HG03135 (cell line): ENCODE data around the gene OCSTAMP.

Experiments
- ATAC-seq: cut with Tn5 transposase; IDR thresholded peaks from one replicate; pipeline ENCODE4 v1.9.1; 2021; ENCODE audit warnings: mild to moderate bottlenecking, moderate library complexity; ENCODE audit not compliant: unreplicated experiment

Gene OCSTAMP

GRCh38 chr20:46520976-46521579 is 29.4 kb downstream of the OCSTAMP start:
- ATAC-seq = no peak

- ATAC-seq = no peak
These were observed 29.9 kb downstream of the OCSTAMP start for GRCh38 chr20:46520540-46520939.

- ATAC-seq = no peak
These were observed 30.9 kb downstream of the OCSTAMP start for GRCh38 chr20:46519471-46520068.

GRCh38 chr20:46512943-46513844 is 37.3 kb downstream of the OCSTAMP start, which contains the start of gene ZNF334:
Gene ZNF334, minus strand, starts transcription at chr20:46513559. Its CDS starts 1,457 bp downstream, at chr20:46512102.
- no peak for ATAC-seq

- ATAC-seq = no peak
These were observed 40.9 kb downstream of the OCSTAMP start for GRCh38 chr20:46509523-46509922.

GRCh38 chr20:46507760-46508407 is 42.6 kb downstream of the OCSTAMP start:
- ATAC-seq = no peak

- no peak for ATAC-seq
These were observed 44.9 kb downstream of the OCSTAMP start for GRCh38 chr20:46505506-46505905.

- no peak for ATAC-seq
These were observed 48.5 kb downstream of the OCSTAMP start for GRCh38 chr20:46501961-46502360.

GRCh38 chr20:46501337-46501942 is 49.0 kb downstream of the OCSTAMP start:
- ATAC-seq = no peak

GRCh38 chr20:46494077-46494476 is 56.4 kb downstream of the OCSTAMP start:
- no peak for ATAC-seq

GRCh38 chr20:46491354-46491753 is 59.1 kb downstream of the OCSTAMP start:
- ATAC-seq = no peak
